Stomach (tissue), 4 donors: ENCODE measurements around the gene BPIFA1.

Experiments used
- CTCF ChIP-seq, 7 experiments: fragments of 450-650 bp in 4 of 7; fragments of 200-600 bp in 3 of 7; sonication (generic) in 3 of 7; IDR thresholded peaks; one replicate each; pipeline ENCODE4 v1.5.1; 2016 to 2019; ENCODE audit warnings: antibody characterized with exemption in 7 of 7, control low read depth in 2 of 7, mild to moderate bottlenecking in 1 of 7
- EP300 ChIP-seq: sonication (generic); formaldehyde crosslinking; IDR thresholded peaks from one replicate; pipeline ENCODE4 v1.6.1; 2017; ENCODE audit warnings: antibody characterized with exemption
- POLR2A ChIP-seq, 4 donors: fragments of 450-650 bp; IDR thresholded peaks; one replicate each; pipeline ENCODE4 v1.6.1; 2016; ENCODE audit warnings: antibody characterized with exemption in 4 of 4, control low read depth in 2 of 4, mild to moderate bottlenecking in 1 of 4, moderate library complexity in 1 of 4
- POLR2AphosphoS5 ChIP-seq, 3 donors: sonication (generic); formaldehyde crosslinking; IDR thresholded peaks; one replicate each; pipeline ENCODE4 v1.6.1; 2016; ENCODE audit warnings: antibody characterized with exemption in 3 of 3

- no peak for TF ChIP-seq EP300
- no peak for TF ChIP-seq CTCF (IDR thresholded peaks at IDR 0.05)
- no peak for TF ChIP-seq POLR2A (IDR thresholded peaks at IDR 0.05)
- no peak for TF ChIP-seq POLR2AphosphoS5 (IDR thresholded peaks at IDR 0.05)
Observed at GRCh38 chr20:33217052-33217451, 18.7 kb upstream of the BPIFA1 start, which contains the start of gene BPIFA3.
